Amniotic stem cell (primary cell): ENCODE results near the gene SMOC1.

Experiments
- DNase-seq: peaks from one replicate; lab custom pipeline; 2025; lab: John Stamatoyannopoulos, UW

Gene SMOC1

DNA sequence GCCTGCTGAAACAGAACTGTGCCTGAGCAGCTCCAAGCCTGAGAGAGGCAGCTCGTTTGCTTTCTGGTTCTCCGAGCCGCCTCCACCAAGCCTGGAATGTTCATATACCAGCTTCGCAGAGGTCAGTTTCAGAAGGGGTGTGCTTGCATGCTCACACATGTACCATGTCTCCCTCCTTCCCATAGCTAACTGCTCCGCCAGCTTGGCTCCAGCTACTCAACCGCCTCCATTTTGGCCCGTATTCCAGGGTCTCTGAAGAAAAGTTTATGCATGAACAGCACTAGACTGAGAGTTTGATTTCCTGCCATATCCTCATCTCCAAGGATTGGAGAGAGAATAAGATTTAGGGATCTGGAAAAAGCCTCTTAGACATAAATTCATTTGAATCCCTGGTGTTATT lies 103.7 kb downstream of the SMOC1 start:
- no peak for DNase-seq

DNA sequence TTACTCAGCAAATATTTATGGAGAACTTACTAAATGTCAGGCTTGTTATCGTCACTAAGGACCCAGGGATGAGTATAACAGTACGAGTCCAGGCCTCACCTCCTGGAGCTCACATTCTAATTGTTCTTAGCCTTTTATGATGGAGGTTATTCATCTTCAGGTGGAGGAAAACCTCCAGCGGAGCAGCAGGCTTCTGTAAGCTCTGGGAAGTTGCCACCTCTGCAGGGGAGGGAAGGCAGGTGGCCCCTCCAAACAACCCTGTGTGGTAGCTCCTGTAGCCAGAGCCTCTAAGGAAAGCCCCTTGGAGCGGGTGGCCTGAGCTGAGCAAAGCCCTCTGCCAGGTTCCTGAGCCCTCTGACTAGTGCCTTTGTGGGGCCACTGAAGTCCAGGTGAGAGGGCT lies 104.1 kb downstream of the SMOC1 start:
- no peak for DNase-seq

DNA sequence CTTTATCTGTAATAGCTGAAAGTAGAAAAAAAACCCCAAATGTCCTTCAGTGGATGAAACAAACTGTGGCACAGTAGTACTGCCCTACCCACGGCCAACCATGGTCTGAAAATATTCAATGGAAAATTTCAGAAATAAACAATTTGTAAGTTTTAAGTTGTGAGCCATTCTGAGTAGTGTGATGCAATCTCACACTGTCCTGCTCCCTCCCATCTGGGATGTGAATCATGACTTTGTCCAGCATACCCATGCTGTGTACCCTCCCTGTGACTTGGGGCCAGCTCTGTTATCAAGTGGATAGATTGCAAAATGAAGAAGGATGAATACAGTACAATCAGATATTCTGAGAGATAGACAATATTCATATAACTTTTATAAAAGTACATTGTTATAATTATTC lies 106.2 kb downstream of the SMOC1 start:
- no peak for DNase-seq

DNA sequence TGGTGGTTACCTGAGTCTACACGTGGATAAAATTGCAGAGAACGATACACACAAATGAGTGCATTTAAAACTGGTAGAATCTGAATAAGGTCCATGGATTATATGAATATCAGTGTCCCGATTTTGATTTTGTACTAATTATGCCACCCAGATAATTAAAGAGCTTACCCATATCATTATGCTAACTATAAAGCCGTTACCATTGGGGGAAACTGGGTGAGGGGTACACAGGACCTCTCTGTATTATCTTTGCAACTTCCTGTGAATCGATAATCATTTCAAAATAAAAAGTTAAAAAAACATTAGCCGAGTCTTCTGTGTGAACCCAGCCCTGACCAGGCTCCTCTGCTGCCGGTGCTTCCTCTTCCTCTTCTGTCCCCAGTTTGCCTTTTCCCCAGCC lies 107.1 kb downstream of the SMOC1 start:
- no peak for DNase-seq

DNA sequence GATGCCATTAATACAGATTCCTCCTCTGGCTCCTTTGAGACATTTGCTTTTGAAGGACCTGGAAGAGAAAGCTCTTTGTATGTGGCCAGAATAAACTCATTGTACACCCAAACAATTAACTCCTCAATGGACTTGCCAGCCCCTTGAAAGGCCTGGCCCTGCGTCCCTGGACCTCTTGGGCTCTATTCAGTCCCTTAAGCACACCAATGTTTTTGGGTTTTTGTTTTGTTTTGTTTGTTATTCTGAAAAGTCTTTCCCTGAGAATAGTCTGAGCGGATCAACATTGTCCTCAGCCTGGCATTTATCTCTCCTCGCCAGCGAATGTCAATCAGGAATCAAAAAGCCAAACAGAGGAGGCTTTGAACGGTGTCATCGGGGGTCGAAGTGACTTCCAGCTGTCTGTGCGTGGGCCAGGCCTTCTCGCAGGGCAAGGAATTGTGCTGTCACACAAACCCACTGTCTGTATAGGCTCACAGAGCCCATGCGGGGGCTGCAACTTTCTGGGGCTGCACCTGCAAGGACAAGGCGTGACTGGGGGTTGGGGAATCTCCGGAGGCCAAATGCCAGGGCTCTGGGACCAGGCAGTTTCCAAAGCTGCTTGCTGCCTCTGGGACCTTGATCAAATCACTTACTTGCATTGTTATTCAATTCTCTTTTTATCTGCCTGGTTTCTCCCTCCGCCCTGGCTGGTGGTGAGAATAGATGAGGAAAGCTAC lies 108.3 kb downstream of the SMOC1 start:
- no peak for DNase-seq

DNA sequence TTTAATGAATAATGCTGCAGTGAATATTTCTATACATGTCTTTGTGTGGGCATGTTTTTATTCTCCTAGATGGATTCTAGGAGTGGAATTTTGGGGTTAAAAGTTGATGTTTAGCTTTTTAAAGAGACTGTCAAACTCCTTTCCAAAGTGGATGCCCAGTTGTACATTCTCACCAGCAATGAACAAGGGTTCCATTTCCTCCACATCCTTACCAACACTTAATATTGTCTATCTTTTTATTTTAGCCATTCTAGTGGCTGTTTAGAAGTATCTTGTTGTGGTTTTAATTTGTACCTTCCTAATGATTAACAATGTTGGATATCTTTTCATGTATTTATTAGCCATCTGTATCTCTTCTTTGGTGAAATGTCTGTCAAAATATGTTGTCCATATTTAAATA lies 109.8 kb downstream of the SMOC1 start:
- DNase-seq = no peak

DNA sequence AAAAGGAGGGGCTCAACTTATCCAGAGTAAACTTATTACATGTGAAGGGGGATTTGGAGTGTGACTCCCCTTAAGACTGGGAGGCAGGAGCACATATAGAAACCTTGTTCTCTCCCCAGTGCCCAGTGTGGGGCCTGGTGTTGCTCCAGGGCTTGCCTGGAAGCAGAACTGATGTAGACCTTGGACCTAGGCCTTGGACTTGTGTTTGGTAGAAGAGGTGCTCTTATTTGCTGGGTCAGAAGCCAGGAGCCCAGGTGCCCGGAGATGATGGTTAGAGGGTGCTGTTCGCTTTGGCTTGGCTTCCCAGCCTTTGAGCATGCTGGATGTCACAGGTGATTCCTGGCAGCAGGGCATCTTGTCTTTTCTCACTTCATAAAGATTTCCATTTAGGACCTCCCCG lies 110.4 kb downstream of the SMOC1 start:
- DNase-seq = no peak

DNA sequence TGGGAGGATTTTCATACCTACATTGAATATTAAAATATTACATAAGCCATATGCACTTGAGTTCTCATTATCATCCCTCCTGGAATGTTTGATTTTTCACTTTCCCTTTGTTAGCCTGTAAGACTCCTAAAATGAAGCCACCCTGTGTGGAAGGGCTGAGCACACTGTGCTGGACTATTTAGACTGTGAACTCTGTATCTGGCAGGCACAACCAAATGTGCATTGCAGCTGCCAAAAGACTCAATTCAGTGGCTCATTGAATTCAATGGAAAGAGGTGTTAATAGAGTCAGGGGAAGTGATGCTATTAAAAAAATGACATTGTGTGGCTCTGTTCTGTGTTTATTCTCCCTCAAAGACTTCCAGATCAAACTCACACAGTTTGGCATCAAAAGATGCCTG lies 111.1 kb downstream of the SMOC1 start:
- no peak for DNase-seq

DNA sequence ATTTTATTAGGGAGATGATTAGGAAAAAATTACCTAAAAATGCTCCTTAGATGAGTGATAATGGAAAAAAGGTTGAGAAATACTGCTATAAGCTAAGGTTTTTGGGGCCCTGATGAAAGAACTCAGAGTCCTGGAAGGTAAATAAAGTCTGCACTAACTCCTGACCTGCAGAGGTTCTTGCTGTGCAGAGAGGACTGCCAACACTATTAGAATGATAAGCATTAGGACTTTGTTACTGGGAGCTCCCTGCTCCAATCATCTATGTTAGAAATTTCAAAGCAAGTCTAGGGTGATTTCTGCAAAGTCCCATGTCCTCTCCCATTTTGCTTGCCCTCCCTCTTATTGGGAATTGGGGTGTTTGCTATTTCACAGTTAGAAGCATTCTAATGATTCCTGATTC lies 112.2 kb downstream of the SMOC1 start:
- DNase-seq = no peak

DNA sequence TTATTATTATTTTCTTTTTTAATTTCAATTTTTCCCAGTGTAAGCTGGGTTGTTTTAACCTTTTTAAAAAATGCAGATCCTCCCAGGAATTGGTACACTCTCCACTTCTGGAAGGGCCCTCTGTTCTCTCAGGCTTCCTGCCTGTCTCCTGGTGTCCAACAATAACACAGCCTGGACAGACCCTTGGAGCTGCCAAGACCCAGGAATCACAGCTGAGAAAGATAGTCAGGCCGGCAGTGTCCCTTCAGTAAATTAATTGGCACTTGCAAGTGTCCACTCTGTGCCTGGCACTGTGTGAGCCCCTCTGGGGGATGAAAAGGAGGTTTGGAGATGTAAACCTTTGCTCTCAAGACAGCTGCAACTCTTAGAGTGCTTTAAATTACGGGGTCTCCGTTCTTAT lies 113.3 kb downstream of the SMOC1 start:
- no peak for DNase-seq

DNA sequence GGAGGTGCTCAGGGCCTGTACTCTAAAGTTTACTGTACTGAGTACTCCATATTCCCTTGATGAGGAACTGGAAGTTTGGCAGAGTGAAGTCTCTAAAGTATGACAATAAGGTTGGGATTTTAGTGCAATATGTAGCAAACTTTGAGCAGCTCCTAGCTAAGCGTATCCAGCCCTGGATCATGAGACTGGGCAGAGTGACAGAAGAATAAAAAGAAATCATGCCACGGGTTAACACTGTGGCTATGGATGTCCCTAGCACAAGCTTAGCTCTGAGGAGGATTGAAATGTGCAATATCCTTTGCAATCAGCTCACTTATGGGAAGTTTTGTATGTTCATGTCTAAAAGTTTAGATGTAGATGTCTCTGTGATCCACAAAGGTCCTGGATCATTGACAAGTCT lies 114.1 kb downstream of the SMOC1 start:
- DNase-seq = no peak

DNA sequence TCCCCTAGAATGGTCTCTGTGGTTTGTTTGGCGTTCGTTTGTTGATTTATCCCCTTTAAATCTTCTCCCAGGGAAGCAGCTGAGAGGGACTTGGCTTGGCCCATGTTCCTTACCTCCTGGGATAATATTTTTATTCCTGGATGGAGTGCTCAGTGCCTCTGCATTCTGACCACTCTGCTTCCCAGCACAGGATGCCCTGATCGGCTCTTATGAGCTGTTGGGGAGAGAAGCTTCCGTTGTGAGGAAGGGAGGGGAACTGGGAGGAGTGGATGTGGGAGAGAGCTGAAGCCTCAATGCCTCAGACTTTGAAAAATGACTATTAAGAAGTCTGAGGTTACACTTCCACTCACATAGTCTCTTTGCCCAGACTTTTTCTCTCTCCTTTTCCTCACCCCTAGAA lies 114.8 kb downstream of the SMOC1 start:
- DNase-seq = no peak

DNA sequence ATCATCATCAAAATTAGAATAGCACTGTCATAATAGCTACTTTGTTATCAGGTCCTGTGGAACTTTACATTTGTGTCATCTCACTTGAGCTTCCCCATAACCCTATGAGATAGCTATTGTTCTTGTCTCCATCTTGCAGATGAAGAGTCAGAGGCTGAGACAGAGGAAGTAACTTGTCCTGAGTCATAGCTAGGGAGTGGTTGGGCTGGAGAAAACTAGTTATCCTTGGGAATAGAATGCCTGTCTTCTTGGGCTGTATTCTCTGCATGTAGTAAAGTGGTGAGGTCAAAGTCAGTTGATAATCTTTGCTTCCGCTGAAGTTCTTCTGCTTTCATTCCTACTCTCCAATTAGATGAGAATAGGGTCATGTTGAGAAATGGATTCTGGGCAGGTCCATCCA lies 117.0 kb downstream of the SMOC1 start:
- no peak for DNase-seq

DNA sequence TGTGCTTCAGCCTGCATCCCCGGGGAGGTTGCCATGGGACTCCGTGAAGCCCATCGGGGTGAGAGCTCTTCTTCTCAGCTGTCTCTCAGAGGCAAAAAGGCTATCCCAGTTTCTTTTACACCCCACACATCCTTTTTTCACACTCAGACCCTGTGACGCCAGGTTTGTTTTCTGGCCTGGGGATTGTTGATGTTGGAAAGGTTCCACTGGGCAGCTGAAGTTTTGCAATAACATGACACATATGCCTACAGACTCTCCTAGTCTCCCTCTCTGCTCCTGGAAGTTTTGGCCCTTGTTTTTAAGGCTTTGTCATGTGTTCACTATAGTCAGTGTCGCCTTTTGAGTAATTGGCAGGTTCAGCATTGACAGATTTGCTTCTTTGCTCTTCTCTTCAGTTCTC lies 118.6 kb downstream of the SMOC1 start:
- no peak for DNase-seq

DNA sequence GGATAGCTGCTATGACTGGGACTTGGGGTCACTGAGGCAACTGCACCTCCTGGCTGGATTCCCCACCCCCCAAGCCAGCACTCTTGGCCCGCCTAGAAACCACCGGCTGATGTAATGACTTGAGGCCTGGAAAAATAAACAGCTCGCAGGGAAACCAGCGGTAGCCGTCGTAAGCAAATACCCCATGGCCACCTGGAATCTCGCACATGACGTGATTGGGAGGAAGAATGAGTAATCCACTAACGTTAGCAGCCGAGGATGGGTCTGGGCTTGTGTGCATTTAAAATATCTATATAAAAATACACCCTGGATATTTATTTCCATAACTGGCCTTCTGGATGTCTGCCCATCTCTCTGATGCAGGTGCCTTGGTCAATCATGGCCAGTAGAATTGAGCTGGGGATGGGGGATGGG lies 120.1 kb downstream of the SMOC1 start:
- no peak for DNase-seq

DNA sequence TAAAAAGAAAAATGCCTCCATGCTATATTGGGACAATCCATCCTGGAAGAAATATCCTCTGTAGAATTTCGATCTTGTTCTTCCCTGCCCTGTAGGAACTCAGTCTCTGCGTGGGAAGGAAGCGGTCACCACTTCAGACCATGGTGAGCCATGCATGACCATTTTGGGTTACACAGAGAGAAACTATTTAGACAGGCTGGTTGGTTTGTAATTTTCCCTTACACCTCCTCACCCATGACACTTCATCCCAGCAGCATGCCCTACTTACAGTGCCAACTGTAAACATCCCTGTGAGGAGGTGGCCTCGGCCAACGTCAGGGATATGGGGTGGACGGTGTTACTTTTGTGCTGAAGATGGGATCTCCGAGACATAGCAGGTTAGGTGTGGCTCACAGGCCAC lies 121.4 kb downstream of the SMOC1 start:
- no peak for DNase-seq

DNA sequence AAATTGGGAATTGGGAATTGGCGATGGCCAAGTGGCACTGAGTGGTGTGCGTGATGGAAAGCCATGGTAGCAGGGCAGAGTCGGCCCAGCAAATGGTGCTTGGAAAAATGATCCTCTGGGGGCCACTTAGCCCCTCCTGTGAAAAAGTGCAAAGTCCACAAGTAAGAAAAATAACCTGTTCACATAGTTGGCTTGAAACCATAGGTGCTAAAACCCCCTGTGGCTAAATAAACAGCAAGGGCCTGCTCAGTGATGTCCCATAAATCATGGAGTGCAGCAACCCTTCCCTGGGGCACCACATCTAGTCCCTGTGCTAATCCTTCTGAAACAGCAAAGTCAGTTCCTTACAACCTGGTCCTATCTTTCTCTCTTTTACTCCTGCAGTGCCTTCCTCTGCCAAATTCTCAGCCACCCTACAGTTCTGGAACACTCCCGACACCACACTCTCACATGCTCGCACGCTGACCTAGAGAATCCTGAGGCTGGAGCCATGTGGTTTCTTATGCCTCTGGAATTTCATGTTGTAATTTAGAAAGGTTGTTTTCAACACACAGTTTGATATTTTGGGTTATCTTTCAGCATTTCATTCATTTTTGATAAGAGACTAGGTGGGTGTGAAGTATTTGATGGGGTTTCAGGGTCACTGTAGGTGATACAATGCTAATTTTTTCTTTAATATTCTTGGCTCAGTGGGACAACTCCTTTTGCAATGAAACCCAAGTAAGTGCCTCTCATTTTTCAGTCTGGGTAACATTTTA lies 123.6 kb downstream of the SMOC1 start:
- DNase-seq = no peak

DNA sequence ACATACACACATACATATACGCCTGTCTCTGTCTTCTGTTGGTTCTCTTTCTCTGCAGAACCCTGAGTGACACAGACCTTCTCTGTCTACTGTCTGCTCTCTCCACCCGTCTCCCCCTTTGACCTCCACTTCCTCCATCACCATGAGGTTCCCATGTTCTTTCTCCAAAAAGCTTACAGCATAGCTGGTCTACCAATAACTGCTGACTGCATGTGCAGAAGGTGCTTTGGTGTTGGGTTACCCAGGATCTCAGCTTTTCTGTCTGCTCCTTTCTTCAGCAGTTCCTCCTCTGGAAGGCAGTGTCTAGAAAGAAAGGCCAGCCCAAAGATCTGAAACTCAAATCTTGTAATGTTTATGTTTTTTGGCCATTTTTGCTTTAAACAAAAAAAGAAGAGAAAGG lies 125.6 kb downstream of the SMOC1 start:
- no peak for DNase-seq

DNA sequence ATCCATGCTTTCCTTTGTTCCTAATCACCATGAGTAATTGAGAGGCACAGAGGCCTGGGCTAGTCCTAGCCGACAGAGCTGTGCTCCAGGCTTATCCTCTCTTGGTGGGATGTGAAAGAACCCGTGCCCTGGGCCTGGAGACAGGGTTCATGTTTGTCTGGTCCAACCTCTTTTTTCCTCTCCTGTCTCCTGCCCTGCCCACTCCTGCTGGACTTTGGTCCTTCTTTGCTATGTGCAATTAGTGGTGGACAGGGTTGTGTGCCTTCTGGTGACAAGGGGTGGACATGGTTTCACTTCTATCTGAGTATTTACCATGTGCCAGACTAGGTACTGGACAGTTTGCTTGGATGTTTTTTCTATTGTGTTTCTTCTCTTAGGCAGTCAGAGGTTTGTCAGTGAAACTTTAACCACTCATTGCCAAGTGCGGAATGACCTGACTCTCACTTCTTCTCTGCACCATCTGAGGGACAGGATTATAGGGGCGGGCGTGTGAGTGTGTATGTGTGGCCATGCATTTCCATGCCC lies 126.1 kb downstream of the SMOC1 start:
- DNase-seq = no peak

DNA sequence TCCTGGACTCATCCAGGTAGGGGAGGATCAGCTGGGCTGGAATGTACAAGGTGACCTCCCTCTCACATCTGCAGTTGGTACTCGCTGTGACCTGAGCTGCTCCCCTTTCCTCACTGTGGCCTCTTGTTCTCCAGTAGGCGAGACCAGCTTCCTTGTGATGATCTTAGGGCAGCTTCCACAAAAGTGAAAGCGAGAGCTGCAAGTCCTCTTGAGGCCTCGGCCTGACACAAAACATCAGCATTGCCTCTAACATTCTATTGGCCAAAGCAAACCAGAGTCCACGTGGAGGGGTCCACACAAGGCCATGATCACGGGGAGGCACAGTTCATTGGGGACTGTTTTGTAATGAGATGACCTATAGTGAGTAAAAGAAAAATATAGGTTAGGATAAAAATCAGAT lies 127.5 kb downstream of the SMOC1 start:
- no peak for DNase-seq

DNA sequence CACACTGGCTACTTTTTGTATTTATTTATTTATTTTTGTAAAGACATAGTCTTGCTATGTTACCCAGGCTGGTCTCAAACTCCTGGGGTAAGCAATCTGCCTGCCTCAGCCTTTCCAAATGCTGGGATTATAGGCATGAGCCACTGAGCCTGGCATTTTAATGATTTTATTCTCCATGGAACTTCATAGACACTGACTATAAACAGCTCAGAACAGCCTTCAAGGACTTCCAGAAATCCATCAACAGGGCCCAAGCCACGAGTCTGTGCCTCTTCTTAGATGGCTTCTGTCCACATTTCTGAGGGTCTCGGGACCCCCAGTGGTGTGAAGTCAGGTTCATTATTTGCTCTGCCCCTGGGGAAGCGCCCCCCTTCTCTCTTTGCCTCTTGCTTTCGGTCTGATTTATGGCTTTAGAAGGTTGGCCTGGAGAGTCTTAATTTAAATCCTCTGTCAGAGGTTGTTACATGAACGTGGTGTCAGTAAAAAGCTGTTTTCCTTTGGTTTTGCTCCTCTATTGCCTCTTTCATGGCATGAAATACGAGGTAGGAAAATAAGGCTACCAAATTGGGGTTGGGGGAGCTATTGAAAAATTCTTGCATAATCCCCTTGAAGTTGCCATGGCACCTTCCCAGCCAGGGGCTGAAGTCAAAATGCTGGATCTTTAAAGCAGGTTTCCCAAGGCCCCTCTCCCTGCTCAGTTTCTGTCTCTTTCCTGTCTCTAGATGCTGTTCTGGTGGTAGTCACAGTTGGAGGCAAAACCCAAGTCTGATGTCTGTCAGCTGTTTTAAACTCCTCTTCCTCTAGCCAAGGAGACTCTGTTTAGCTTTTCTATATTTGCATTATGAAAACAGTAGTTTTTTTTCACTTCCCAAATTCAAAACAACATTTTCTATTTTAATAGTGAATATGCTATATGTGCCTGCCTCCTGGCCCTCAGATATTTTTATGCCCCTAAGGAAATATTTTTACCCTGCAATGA lies 129.4 kb downstream of the SMOC1 start:
- no peak for DNase-seq

DNA sequence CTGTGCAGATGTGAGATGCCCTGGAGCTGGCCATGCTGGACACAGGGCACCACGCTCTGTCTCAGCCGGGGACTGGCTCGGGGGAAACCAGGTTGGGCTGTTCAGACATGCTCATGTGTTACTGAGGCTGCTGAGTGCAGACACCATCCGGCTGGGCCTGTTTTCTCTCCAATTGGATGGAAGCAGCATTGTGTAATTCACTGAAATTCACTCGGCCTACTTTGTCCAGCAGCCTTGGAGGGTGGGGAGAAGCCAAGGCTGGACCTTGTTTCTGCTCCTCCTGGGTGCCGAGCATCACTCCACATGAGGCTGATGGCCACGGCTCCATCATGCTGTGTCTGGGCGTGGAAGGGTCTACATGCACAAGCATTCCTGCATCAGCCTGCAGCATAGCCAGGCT lies 130.7 kb downstream of the SMOC1 start:
- no peak for DNase-seq
